Large intestine (tissue), 3 donors: ENCODE measurements around the gene SFMBT1. TPM values are rescaled to one million over a fixed set of nuclear protein-coding genes. Genes with fewer than 3 reads are reported as not detected.

Experiments used
- DNase-seq, 2 donors: peaks; one replicate each; pipeline versions ENCODE4 v3.0.0 to v3.0.0-alpha.2; 2013
- H3K27ac ChIP-seq: one replicate; pipeline ENCODE4 v1.5.1; 2013; ENCODE audit warnings: low read length
- H3K27me3 ChIP-seq: 2 replicates; pipeline ENCODE4 v1.6.1; 2013; ENCODE audit warnings: low read length; ENCODE audit not compliant: control insufficient read depth, insufficient read depth
- H3K36me3 ChIP-seq: 2 replicates; pipeline ENCODE4 v1.6.1; 2013; ENCODE audit warnings: low read length; ENCODE audit not compliant: control insufficient read depth, insufficient read depth
- H3K4me1 ChIP-seq: one replicate; pipeline ENCODE4 v1.6.1; 2013; ENCODE audit warnings: low read length; ENCODE audit not compliant: control insufficient read depth, insufficient read depth
- H3K4me3 ChIP-seq: one replicate; pipeline ENCODE4 v1.5.1; 2013; ENCODE audit warnings: low read length
- H3K9me3 ChIP-seq: one replicate; pipeline ENCODE4 v1.6.1; 2013; ENCODE audit warnings: mild to moderate bottlenecking, low read depth, low read length, moderate library complexity; ENCODE audit not compliant: control insufficient read depth
- WGBS: methylation state at CpG from one replicate; pipeline ENCODE4 v1.1.5; 2013; ENCODE audit warnings: low lambda C conversion rate; ENCODE audit not compliant: insufficient coverage; 5-methylcytosine and 5-hydroxymethylcytosine counted together
- polyA plus RNA-seq: library from polyadenylated mRNA; unstranded; fragments of 120-200 nt; gene quantifications from one replicate; pipeline ENCODE4 v1.2.1, GENCODE V29; 2013

The SFMBT1 gene
- polyA plus RNA-seq, 1 donor: 12.8 TPM

DNA sequence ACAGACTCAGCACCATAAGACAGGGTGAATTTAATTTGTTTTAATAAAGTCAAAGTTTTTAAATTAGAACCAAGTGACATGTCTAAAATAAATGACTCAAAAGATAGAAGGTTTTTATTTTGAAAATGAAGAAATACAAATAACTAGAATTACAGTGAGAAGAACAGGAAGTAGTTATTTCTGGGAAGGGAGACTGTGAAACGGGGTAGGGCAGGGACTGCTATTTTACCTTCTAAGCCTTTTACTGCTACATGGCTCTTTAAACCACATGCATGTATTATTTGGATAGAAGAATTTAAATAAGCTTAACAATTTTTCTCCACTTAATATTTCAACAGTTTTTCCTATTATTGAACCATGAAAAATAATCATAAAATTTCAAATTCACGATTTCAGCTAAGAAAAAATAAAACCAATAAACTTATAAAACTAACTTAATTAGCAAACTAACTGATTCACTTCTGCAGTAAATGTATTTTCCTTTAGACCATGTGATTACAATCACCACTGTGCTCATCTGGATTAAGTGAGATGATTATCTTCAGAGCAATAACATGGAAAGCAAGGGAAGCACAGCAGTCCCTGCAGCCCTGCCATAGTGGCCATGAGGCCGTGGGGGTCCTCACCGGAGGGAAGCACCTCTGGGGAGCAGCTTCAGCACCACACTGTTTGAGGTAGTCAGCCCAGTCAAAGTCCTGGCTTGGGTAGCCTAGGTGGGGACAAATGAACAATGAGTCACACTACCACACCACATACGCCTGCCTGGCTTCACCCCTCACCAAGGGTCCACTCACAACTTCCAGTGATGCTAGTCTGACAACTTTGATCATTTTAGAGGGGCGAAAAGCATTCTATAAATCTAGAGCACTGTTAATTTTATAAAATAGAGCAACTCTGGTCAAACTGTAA, 120.2 kb downstream of the SFMBT1 start:
- H3K27me3 ChIP-seq: no peaks in the 10 kb centered on the region
- H3K27ac ChIP-seq: no peak overlapping the region
- DNase-seq: no peak
- no peaks in the 10 kb centered on the region for H3K4me1 ChIP-seq
- H3K4me3 ChIP-seq: no peak overlapping the region
- WGBS: 100% methylated on average over 1 of the region's 6 CpGs
- peaks cover 54% of the 10 kb centered on the region for H3K36me3 ChIP-seq
- no peaks in the 10 kb centered on the region for H3K9me3 ChIP-seq

DNA sequence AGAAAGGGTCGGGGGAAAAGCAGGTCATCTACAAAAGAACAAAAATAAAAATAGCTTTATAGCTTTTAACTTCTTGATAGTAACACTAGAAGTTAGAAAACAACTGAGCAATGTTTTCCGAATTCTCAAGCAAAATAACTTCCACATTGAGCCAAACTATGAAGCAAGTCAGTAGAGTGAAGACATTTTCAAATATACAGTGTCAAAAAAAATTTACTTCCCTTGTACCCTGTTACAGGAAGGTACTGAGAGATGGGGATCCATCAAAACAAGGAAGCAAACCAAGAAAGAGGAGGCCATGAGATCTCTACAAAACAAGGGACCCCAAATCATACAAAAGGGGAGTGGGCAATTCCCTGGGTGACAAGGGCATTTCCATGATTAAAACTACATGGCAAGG, 121.9 kb downstream of the SFMBT1 start:
- Histone ChIP-seq H3K4me1 (no peaks in the 10 kb centered on the region), H3K36me3 (peaks cover 61% of the 10 kb centered on the region), H3K27ac (no peak overlapping the region)

DNA sequence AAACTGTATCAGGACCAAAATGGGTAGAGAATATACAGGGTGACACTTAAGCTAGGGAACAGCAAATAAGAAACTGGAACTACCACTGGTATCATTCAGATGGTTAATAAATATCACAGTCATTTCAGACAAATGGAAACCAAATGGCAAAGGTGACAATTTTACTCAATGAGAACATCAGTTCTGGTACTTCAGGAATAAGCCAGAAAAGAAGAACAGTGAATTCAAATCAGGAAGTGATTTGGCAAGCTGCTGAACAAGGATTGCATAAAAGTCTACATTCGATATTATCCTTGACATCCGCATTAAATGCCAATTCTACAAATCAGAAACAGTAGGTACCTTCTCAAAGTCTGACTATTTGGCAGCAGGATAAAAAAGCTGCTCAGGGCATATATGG, 125.0 kb downstream of the SFMBT1 start:
- WGBS: 100% methylated on average over 2 of the region's 2 CpGs
- DNase-seq: no peak
- Histone ChIP-seq H3K27me3 (no peaks in the 10 kb centered on the region), H3K4me1 (no peaks in the 10 kb centered on the region), H3K9me3 (no peaks in the 10 kb centered on the region), H3K4me3 (no peak overlapping the region), H3K36me3 (peaks cover 53% of the 10 kb centered on the region), H3K27ac (no peak overlapping the region)

More for the DNA sequence above, 121.9 kb downstream of the SFMBT1 start:
- Histone ChIP-seq H3K4me3 (no peak overlapping the region), H3K9me3 (no peaks in the 10 kb centered on the region), H3K27me3 (no peaks in the 10 kb centered on the region)
- no peak for DNase-seq
- WGBS: 100% methylated on average over 1 of the region's 2 CpGs

DNA sequence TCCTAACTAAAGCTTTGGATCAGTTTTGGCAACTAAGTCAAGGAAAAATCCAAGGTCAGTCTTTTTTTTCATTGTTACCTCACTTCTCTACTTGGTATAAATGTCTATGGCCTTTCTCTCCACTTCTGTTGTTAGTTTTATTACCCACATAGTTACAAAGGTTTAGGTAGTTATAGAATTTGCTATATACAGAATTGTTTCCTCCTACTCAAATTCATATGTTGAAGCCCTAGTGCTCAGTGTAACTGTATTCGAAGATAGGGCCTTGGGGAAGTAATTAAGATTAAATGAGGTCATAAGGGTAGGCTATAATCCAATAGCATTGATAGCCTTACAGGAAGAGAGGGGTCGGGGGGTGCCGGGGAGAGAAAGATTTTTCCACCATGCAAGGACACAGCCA, 128.8 kb downstream of the SFMBT1 start:
- Histone ChIP-seq H3K4me3 (no peak overlapping the region), H3K27me3 (no peaks in the 10 kb centered on the region), H3K27ac (no peak overlapping the region), H3K36me3 (peaks cover 62% of the 10 kb centered on the region), H3K4me1 (no peaks in the 10 kb centered on the region), H3K9me3 (no peaks in the 10 kb centered on the region)
- no CpG with 5 or more reads among the region's 3 CpGs for WGBS
- DNase-seq: no peak

DNA sequence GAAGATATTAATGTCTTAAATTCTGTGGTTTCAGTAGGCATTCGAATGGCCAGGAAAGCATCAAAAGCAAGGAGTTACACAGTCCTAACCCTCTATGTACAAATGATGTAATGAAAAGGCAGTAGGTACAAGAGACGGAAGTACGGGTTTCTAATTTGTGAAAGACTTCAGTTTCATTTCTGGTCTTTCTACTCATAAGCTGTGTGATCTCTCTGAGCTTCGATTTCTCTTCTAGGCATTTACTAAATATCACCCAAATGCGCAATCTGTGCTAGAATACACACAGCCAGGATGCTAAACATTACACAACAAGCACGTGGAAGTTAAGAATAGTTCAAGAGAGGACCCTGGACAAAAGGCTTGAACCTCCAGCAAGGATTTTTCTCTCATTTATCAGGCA, 130.6 kb downstream of the SFMBT1 start:
- H3K9me3 ChIP-seq: no peaks in the 10 kb centered on the region
- no peaks in the 10 kb centered on the region for H3K4me1 ChIP-seq
- DNase-seq: no peak
- no peak overlapping the region for H3K27ac ChIP-seq
- H3K27me3 ChIP-seq: no peaks in the 10 kb centered on the region
- no peak overlapping the region for H3K4me3 ChIP-seq
- WGBS: 90% methylated on average over 2 of the region's 6 CpGs
- peaks cover 59% of the 10 kb centered on the region for H3K36me3 ChIP-seq

DNA sequence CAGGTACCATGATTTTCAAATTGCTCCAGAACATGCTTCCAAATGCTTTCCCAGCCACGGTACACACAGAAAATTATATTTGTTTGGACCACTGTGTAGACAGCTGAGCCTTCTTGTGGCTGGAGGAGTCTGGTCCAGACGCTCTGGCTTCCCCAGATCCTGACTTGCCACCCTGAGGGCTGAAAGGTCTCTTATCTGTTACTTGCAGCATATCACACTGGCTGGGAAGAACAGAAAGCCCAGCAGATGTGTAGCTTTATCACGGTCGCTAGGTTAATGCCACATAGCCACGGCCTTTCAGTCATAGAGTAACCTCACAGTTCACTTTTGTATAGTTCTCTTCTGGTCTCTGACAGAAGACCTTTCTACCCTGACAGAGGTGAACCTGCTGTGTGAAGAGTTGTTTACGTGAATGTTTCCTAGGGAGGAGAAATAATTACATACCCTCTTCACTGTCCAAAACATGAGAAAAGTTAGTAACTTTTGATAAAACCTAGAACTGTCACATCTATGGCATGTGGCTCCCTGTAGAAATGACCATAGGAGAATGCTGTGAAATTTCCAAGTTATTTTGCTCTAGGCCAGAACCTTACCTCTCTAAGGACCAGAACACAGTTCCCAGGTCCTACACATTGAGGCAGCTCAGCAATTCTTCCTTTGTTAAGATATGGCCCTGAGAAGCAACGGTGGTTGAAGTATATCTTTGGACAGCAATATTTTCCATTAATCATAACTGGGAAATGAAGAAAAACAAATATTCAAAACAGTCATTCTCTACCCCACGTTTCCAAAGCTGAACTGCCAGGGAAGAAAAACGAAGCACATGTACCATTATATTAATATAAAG, 132.8 kb downstream of the SFMBT1 start:
- Histone ChIP-seq H3K27ac (no peak overlapping the region), H3K36me3 (peaks cover 58% of the 10 kb centered on the region), H3K9me3 (no peaks in the 10 kb centered on the region), H3K27me3 (no peaks in the 10 kb centered on the region), H3K4me3 (no peak overlapping the region), H3K4me1 (no peaks in the 10 kb centered on the region)
- WGBS: 100% methylated on average over 3 of the region's 9 CpGs
- DNase-seq: no peak

DNA sequence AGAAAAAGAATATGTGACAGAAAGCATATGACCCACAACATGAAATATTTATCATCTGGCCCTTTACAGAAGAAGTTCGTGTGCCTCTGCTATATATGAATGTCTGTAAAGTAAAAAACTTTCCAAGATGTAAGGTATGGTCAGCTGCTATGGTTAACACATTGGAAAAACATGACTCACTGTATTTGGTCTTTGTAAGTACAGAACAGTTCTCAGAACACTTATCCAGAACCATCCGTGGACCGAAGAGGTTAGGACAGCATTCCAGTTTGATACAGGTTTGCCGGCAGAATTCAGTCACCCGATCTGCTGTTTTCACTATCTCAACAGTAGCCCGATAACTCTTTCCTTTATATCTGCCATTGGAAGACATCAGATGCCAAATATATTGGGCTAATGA, 135.1 kb downstream of the SFMBT1 start:
- Histone ChIP-seq H3K27ac (no peak overlapping the region), H3K36me3 (peaks cover 56% of the 10 kb centered on the region), H3K4me1 (no peaks in the 10 kb centered on the region), H3K27me3 (no peaks in the 10 kb centered on the region), H3K4me3 (no peak overlapping the region), H3K9me3 (no peaks in the 10 kb centered on the region)
- DNase-seq: no peak
- WGBS: no CpG with 5 or more reads among the region's 6 CpGs

DNA sequence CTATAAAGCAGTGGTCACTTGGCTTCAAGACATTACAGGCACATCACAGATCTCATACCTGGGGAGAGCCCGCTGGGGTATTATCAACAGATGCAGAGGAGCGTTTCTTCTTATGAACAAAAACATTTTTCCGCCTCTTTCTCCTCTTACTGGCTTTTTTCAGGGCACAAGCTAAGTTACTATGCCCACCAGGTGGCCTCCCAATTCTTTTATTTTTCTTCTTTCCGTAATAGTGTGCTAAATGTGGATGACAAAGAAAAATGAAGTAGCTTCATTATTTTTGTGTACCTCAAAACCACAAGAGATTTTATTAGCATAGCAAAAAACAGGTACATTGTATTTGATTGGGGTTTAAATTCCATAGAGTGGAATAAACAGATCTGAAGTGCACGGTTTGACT, 138.4 kb downstream of the SFMBT1 start:
- Histone ChIP-seq H3K4me3 (no peak overlapping the region), H3K4me1 (no peaks in the 10 kb centered on the region), H3K9me3 (no peaks in the 10 kb centered on the region), H3K27ac (no peak overlapping the region), H3K36me3 (peaks cover 46% of the 10 kb centered on the region), H3K27me3 (no peaks in the 10 kb centered on the region)
- DNase-seq: no peak
- 100% methylated on average over 2 of the region's 5 CpGs for WGBS

DNA sequence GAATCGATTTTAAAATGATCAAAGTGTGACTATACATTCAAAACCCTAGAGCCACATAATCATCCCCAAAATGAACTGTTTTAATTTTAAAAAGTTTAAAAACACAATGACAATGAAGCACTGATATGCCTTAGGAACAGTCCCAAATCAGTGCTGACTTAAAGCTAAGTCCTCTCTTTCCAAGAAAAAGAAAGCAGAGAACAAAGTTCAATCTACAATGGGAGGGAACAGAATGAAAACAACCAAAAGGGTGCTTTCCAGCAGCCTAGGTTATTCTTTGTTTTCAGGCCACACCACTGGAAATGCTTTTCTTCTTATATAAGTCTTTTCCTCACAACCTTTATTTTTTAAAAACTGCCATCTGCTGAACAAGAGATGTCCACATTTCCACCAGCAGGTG, 141.3 kb downstream of the SFMBT1 start:
- no peak overlapping the region for H3K27ac ChIP-seq

DNA sequence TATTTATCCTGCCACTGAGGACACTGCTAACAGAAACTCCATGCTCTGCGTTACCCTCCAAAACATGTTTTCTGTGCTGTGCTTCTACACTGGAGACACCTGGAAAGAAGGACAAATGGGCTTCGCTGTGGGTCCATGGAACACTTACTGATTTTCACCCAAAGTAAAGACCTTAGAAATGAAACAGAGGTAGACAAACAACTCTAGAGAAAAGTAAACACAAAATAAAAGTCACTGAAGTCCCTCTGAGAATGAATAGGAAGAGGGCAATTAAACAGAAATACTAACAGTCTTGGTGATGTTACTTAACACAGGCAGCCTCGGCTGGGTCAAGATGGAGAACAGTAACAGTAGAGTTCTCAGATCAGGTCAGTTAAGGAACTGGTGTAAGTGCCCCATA, 141.9 kb downstream of the SFMBT1 start:
- no peaks in the 10 kb centered on the region for H3K27me3 ChIP-seq
- no peaks in the 10 kb centered on the region for H3K9me3 ChIP-seq
- no peak overlapping the region for H3K27ac ChIP-seq
- H3K4me1 ChIP-seq: no peaks in the 10 kb centered on the region
- DNase-seq: no peak
- H3K36me3 ChIP-seq: peaks cover 26% of the 10 kb centered on the region
- no peak overlapping the region for H3K4me3 ChIP-seq
- WGBS: no CpG with 5 or more reads among the region's 3 CpGs

More for the DNA sequence above, 141.3 kb downstream of the SFMBT1 start:
- no peaks in the 10 kb centered on the region for H3K4me1 ChIP-seq
- peaks cover 29% of the 10 kb centered on the region for H3K36me3 ChIP-seq
- no peaks in the 10 kb centered on the region for H3K9me3 ChIP-seq
- H3K27me3 ChIP-seq: no peaks in the 10 kb centered on the region
- DNase-seq: peak in 1 of 2 donors; percentile 23
- 57% methylated on average over 1 of the region's 1 CpG for WGBS
- no peak overlapping the region for H3K4me3 ChIP-seq
